A549 (cell line): ENCODE data around the gene MTOR.

Experiments used
- CTCF ChIP-seq: fragments of >200 bp; sonication (Bioruptor Twin); formaldehyde crosslinking; IDR thresholded peaks from 3 replicates; pipeline ENCODE4 v1.5.1; 2016
- ELK1 ChIP-seq: fragments of 150-350 bp; IDR thresholded peaks from 2 replicates; pipeline ENCODE4 v1.6.1; 2014; ENCODE audit warnings: low read depth, mild to moderate bottlenecking, low read length
- MAFK ChIP-seq: fragments of 450-650 bp; IDR thresholded peaks from 2 replicates; pipeline ENCODE4 v1.6.1; 2014; ENCODE audit not compliant: partially characterized antibody
- MAX ChIP-seq: IDR thresholded peaks from 2 replicates; pipeline ENCODE4 v1.6.1; 2012
- POLR2A ChIP-seq: IDR thresholded peaks from 2 replicates; pipeline ENCODE4 v1.6.1; 2012; ENCODE audit warnings: mild to moderate bottlenecking, low read length
- RFX5 ChIP-seq: fragments of 450-650 bp; IDR thresholded peaks from 2 replicates; pipeline ENCODE4 v1.7.1; 2014; ENCODE audit warnings: antibody characterized with exemption, mild to moderate bottlenecking, moderate library complexity
- ZFP36 ChIP-seq: fragments of 450-650 bp; IDR thresholded peaks from 2 replicates; pipeline ENCODE4 v1.6.1; 2014; ENCODE audit warnings: borderline replicate concordance; ENCODE audit not compliant: partially characterized antibody

GRCh38 chr1:11194407-11195176 lies 67.8 kb downstream of the MTOR start:
- TF ChIP-seq MAFK (no peak), CTCF (no peak), ELK1 (no peak), RFX5 (no peak), ZFP36 (no peak), MAX (no peak), POLR2A (no peak)
